Mesenteric fat pad (tissue), 1 donor: ENCODE results near the gene BEX1. TPM values are rescaled to one million over a fixed set of nuclear protein-coding genes. Genes with fewer than 3 reads are reported as not detected.
"Not testable (repeated sequence)": the region's sequence is repeated elsewhere in the genome, so short reads cannot be mapped to it uniquely, and the experiment has no call there.

Experiments used
- DNase-seq: peaks from one replicate; pipeline ENCODE4 v3.0.0-alpha.2; 2020; ENCODE audit warnings: low spot score
- long read RNA-seq: library from polyadenylated mRNA; unstranded; transcript quantifications from one replicate; pipeline ENCODE4 v2.0.0, GENCODE V29; 2020
- total RNA-seq: library from RNA; stranded (reverse); fragmentation: NEBNext Ultra II Directional; extraction: Animal tissue kit (Norgen Biotek cat#: 25700); gene quantifications from one replicate; pipeline ENCODE4 v1.2.1, GENCODE V29; 2021
- donor health status: DM: yes; HTN: yes; CAD: no.

BEX1 gene
- total RNA-seq = 1.1 TPM
- long read RNA-seq = 0 reads

DNA sequence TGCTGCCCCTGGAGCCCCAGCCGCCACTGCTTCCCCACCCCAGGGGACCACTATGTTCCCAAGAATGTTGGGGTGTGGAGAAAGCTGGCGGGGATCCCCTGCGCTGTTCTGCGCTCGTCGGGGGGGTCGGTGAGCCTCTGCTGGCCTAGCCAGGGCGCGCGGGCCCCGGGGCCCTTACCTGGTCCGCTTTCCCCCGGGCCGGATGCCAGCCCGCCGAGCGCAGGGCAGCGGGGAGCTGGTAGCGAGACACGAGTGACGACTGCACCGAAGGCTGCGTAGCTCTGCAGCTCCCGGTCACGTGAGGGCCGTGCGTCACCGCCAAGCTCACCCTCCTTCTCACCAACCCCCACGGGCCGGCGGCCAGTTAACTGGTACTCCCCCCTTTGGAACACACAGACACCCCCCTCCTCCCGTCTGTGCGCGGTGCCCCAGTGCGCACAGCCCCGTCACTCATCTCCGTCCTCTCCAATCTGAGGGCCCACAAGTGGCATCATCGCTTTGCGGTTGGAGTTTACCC lies at the start of gene BEX1:
Gene BEX1, minus strand, starts transcription at position 254 of the 517 bp plus-strand sequence. CDS start 897 bp downstream, outside the sequence.
- no peak for DNase-seq

DNA sequence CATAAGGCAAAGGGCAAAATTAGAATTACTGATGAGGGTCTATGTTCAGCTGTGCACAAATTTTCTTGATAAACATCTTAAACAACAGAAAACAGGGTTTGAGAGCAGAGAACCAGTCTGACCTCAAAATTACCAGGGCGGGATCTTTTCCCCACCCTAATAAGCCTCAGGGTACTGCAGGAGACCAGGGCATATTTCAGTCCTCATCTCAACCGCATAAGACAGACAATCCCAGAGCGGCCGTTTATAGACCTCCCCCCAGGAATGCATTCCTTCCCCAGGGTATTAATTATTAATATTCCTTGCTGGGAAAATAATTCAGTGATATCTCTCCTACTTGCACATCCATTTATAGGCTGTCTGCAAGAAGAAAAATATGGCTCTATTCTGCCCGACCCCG lies 45.5 kb upstream of the BEX1 start:
- not testable (repeated sequence) for DNase-seq

DNA sequence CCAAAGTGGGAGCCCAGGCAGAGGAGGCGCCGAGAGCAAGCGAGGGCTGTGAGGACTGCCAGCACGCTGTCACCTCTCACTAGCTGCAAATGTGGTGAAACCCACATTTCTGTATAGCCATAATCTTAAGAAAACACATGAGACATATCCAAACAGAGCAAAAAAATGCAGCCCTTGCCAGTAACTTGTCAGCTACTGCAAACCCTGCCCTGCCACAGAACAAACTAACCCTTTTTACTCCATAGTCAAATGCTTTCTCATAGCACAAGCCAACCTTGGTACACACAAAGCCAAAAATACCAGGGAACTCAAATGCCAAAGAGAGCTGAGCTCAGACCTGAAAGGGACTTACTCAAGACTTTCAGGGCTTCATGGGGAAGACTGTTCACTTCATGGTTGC lies 43.9 kb upstream of the BEX1 start:
- DNase-seq = no peak

DNA sequence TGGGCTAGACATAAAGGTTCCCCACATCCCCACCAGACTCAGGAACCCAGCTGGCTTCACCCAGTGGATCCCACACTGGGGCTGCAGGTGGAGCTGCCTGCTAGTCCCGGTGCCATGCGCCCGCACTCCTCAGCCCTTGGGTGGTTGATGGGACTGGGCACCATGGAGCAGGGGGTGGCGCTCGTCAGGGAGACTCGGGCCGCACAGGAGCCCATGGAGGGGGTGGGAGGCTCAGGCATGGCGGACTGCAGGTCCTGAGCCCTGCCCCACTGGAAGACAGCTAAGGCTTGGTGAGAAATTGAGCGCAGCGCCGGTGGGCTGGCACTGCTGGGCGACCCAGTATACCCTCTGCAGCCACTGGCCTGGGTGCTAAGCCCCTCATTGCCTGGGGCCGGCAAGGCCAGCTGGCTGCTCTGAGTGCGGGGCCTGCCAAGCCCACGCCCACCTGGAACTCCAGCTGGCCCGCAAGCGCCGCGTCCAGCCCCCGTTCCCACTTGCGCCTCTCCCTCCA lies 43.3 kb upstream of the BEX1 start:
- DNase-seq = not testable (repeated sequence)

DNA sequence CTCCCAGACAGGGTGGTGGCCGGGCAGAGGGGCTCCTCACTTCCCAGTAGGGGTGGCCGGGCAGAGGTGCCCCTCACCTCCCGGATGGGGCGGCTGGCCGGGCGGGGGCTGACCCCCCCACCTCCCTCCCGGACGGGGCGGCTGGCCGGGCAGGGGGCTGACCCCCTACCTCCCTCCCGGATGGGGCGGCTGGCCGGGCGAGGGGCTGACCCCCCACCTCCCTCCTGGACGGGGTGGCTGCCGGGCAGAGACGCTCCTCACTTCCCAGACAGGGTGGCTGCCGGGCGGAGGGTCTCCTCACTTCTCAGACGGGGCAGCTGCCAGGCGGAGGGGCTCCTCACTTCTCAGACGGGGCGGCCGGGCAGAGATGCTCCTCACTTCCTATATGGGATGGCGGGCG lies 40.4 kb upstream of the BEX1 start:
- not testable (repeated sequence) for DNase-seq

DNA sequence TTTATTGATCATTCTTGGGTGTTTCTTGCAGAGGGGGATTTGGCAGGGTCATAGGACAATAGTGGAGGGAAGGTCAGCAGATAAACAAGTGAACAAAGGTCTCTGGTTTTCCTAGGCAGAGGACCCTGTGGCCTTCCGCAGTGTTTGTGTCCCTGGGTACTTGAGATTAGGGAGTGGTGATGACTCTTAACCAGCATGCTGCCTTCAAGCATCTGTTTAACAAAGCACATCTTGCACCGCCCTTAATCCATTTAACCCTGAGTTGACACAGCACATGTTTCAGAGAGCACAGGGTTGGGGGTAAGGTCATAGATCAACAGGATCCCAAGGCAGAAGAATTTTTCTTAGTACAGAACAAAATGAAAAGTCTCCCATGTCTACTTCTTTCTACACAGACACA lies 39.9 kb upstream of the BEX1 start:
- DNase-seq = not testable (repeated sequence)

DNA sequence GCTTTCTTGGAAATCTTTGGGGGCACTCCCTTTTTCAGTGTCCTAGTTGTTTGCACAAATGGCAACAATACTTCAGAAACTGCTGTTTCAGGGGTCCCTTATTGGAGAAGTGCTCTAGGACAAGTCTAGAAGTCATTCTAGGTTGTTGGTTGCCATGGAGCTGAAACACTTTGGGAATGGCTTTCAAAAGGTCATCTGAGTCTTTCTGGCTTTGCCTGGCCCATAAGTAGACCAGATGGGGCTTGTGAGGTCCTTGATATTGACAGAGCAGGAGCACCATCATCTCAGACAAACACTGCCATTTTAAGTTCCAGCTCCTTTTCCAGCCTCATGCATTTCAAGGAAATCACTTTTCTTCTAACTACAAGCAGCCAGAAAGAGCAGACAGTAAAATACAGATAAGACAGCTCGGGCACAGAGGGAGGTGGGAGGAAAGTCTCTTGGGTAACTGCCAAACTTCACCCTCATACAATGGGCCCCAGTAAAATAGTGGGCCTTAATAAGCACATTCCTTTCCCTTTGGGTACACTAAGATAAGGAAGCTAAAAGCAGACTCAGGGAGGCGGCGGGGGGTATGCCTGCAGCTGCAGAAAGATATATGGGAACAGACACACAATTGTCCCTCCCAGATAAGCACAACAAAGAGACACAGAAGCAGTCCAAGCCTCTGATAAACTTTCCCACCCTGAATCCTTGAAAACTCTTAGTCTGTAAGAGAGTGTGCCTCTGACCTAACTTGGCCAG lies 37.5 kb upstream of the BEX1 start:
- no peak for DNase-seq

DNA sequence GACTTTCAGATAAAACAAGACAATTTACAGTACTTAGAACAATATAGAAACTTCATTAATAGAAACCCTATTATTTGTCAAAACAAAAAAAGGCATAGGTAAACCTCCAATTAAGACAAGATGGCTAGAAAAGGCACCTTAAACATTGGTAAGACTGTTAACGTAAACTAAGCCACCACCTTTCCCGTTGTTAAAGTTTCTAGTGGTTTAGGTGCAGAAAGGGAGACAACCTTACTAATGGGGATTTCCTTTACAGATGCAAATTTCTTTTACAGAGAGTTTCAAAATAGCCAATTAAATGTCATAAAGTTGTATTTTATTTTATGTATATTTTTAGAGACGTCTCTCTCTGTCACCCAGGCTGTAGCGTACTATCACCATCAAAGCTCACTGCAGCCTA lies 36.5 kb upstream of the BEX1 start:
- no peak for DNase-seq

DNA sequence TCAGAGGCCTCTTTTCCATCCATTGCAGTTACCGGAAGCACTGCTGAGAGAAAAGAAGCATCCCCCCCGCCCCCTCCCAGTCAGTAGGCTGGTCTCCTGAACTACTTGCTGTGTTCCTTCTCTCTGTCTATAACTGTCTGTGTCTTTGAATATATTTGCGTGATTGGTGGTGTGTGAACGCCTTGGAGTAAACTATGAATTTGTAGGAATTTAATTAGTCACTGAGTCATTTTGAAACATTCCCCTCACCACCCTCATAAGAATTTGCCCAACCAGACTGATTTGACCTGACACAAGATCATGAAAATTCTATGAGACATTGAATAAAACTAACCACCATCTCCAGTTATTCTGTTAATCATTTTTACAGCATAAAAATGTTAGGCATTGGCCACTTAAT lies 35.7 kb upstream of the BEX1 start:
- DNase-seq = no peak

DNA sequence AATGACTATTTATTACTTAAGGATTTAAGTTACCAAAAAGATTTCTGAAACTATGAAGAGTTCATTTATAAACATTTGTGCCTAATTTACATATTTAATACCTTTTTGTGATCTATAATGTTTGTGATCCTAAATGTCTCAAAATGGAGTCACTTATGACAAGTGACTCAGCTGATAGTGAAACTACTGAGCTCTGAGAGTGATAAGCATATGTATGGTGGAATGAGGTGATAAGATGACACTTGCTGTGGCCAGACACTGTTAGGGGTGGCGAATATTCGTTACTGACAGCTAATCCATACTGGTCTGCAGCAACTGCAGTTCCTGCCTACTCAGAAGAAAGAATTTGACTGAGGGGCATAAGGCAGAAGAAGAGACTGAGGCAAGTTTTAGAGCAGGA lies 34.5 kb upstream of the BEX1 start:
- DNase-seq = no peak

DNA sequence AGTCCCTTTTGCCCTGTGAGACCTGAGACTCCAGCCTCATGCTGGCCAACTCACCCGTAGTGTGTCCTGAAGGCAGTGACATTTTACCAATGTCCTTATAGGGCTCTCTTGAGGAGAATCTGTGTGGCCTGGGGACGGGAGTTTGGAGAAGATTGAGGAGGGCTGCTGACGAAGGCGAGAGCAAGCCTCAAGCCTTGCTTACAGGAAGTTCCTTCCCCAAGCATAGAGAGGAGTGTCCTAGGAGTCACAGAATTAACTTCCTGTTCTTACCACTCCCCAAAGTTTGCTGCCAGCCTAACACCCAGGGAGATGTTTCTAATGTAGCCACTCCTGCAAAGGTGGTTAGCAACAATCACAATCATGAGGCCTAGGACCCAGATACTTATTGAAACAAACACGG lies 29.0 kb upstream of the BEX1 start, which contains the start of gene NXF3:
Gene NXF3, minus strand, starts transcription at position 202 of the 400 bp plus-strand sequence. Its CDS starts 120 bp downstream, at position 82.
- DNase-seq = no peak

DNA sequence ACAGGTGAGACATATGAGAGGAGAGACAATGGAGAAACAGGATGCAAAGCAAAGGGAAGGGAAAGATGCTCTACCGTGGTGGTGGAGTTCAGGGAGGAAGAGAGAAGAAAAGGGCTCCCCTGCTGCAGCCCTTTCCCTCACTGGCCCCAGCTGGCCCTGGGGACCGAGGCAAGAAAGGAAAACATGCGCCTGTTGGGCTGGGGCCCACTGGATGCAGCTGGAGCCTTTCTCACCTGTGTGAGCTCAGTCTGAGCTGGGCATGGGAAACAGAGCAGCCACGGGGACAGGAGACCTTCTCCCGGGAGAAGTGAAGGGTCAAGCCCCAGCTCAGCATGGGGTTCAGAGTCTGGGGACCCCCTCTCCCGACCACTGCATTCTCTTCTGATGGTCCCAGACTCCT lies 17.1 kb upstream of the BEX1 start:
- no peak for DNase-seq

DNA sequence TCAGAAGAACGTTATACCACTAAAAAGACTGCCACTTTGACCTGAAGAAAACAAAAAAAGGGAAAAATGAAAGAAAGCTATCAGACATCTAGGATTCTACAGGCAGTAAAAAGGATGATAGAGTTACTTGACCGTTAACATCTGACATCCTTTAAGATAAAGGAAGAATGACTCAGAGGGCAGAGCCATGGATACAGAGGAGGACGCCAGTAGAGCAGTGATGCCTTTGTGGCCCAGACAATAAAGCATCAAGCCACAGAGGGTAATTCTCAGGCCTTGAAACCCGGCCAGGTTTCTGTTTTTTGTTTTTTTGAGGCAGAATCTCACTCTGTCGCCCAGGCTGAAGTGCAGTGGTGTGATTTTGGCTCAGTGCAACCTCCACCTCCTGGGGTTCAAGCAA lies 9.5 kb upstream of the BEX1 start:
- DNase-seq = no peak

DNA sequence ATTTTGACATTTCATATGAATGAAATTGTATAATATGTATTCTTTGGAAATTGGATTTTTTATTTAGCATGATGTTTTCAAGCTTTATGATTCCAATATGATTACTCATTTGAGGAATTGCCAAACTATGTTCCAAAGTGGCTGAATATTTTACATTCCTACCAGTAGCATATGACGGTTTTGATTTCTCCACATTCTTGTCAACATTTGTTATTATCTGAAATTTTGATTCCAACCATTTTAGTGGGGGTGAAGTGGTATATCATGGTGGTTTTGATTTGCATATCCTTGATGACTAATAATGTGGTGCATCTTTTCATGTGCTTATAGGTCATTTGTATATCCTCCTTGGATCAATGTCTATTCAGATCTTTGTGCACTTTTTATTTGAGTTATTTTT lies 2.6 kb upstream of the BEX1 start:
- DNase-seq = no peak

DNA sequence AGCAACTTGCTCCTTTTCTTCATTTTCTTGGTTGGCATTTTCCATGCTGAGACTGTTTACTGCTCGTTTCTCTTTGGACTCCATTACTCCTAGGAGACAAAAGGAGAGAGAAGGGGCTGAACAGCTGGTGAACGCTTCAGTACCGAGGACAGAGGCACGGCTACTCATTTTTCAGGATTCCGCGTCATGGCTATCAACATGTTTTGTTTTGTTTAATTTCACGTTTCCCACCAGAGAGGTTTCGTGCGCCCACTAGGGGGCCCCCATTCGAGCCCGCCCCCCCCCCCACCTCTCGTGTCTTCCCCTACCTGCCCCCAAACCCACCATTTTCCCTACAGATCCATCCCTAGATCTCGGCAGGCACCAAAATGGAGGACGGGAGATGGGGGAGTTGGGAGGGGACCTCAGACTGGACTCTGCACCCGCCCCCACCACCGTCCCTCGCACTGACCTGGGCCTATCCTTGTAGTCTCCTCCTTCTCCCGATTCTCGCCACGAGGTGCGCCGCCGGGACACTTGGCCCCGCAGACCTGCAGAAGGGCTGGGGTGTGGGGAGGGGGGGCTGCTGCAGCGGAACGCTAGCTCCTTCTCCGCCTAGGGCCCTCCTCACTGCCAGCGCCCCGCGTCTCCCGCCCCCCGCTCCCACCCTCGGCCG lies 653 bp downstream of the BEX1 start:
- DNase-seq = no peak

DNA sequence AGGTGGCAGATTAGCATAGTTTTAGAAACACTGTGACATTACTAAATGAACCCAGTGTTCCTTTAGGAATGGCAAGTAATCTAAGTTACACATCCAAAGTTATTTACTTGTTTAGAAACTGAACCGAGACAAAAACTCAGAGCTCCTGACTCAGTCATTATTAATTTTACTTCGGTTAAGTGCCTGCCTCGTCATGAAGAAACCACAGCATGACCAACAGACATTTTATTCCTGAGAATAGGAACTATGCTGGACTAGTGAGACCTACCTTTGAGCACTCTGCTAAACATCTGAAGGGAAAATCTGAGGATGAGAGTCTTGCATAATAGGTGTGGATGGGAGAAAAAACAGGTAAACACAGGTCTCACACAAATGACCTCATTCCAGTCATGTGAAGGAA lies 2.5 kb downstream of the BEX1 start:
- no peak for DNase-seq

DNA sequence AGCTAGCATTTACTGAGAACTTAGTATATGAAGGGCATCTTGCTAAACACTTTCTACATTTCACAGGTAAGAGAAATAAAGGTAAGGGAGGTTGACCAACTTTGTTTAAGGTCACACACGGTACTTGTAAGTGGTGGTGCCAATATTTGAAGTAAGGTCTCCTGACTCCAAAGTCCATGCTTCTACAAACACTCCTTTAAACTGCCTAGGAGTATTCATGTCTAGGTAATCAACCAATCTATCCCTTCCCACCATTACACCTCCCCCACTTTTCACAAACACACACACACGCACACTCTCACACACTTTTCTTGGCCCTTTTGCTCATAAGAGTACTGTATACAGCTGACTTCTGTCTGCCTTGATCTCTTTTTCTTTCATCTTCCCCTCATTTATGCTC lies 7.1 kb downstream of the BEX1 start:
- no peak for DNase-seq

DNA sequence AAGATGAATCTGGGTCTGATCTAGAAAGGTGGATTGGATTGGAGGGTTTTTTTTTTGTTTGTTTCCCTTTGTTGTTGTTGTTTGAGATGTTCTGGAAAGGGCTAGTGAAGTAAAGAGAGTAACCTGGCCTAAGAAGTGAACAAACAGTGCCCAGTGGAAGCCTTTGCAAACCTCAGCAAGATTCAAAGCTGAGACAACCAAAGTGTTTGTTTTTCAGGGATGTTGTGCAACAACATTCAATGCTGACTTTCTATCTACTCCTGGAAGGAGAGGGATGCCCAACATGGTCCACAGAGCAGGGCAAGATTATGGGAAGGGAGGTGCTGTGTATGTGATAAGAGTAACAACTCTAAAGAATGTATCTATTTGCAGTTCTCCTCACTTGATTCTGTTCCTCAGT lies 11.3 kb downstream of the BEX1 start:
- DNase-seq = no peak

DNA sequence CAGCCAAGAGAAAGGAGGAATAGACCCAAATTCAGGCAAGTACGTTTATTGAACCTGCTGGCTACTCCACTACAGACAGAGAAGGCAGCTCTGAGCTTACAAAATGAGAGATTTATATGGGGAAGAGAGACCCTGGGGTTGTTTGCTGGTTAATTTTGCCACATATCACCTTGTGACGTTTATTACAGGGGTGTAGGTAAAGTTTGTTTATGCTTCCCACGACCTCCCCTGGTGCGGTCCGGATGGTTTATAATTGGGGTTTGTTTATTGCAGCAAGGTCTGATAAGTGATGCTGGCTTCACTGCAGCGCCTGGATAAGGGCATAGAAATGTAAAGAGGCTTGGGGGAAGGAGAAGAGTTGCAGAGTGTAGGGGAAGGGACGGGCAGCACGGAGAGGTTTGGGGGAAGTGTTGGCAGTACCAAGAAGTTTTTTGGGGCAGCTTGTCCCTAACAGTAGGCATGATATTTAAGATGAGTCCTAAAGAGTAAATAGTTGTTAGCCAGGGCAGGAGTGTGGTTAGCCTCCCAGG lies 12.6 kb downstream of the BEX1 start:
- DNase-seq = no peak

DNA sequence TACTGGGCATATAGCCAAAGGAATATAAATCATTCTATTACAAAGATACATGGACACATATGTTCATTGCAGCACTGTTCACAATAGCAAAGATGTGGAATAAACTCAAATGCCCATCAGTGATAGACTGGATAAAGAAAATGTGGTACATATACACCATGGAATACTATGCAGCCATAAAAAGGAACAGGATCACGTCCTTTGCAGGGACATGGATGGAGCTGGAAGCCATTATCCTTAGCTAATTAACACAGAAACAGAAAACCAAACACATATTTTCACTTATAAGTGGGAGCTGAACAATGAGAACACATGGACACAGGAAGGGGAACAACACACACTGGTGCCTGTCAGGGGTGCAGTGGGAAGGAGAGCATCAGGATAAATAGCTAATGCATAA lies 30.6 kb downstream of the BEX1 start:
- DNase-seq = not testable (repeated sequence)

DNA sequence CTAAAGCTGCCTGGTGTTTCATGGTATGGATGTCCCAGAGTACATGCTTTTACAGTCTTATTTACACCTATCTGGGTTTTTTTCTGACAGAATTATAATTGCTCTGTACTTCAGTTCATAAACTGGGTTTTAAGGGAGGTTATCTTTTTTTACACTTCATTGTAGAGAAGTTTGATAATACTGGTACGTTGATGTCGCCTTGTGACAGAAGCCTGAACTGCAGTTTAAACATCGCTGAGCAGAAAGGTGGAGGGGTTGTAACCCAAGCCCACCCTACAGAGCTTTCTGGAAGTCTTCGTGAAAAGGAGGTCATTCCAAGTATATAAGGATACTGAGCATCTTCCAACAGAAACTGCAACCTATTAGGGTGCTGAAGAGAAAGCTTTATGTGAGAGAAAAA lies 46.4 kb downstream of the BEX1 start:
- no peak for DNase-seq

DNA sequence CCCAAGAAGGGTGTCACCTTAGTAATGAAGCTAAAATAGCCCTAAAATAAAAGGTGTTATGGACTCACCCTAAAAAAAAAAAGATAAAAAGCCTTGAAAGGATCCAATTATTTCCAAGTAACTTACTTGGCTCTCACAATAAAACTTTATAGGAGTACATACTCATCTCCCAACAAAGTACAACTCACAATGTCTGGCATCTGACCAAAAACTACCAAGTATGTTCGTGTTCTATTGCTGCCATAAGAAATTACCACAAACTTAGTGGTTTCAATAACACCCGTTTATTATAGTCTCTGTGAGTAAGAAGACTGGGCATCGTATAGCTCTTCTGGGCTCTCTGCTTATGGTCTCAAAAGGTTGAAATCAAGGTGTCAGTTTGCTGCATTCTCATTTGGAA lies 51.0 kb downstream of the BEX1 start:
- no peak for DNase-seq
